Pancreas (tissue), 10 donors: Measurements from ENCODE around the gene GPR142. TPM values are rescaled to one million over a fixed set of nuclear protein-coding genes. Genes with fewer than 3 reads are reported as not detected.
A peak's percentile ranks its signal among the peaks of the same experiment; 100 is the strongest.

Experiments used
- ATAC-seq, 4 donors: fragments of 200-7000 bp; cut with Tn5 transposase; one replicate each; pipeline versions ENCODE4 v1.8.0 to v1.9.1; 2020; ENCODE audit warnings: mild to moderate bottlenecking in 4 of 4, moderate library complexity in 4 of 4
- DNase-seq, 6 donors: peaks; one replicate each; pipeline ENCODE4 v3.0.0-alpha.2; 2020
- FAIRE-seq: peaks from 2 replicates; lab custom pipeline; 2012; peaks lifted over from hg19 to GRCh38; lab: Jason Lieb, UNC
- H3K27ac ChIP-seq, 4 donors: fragments of 200-600 bp; sonication (generic); 1 replicate in 3 of 4; 2 replicates in 1 of 4; pipeline versions ENCODE4 v1.5.0 to v1.8.0; 2020
- H3K27me3 ChIP-seq, 4 donors: fragments of 200-600 bp; one replicate each; pipeline ENCODE4 v1.8.0; 2021
- H3K36me3 ChIP-seq, 3 donors: fragments of 200-600 bp; sonication (generic) in 1 of 3; one replicate each; pipeline versions ENCODE4 v1.5.0 to v1.8.0; 2020 to 2021
- H3K4me1 ChIP-seq, 3 donors: fragments of 200-600 bp; one replicate each; pipeline ENCODE4 v1.8.0; 2021
- H3K4me3 ChIP-seq, 4 donors: fragments of 200-600 bp; sonication (generic) in 2 of 4; one replicate each; pipeline versions ENCODE4 v1.5.0 to v1.8.0; 2020 to 2021
- H3K9me3 ChIP-seq, 4 donors: fragments of 200-600 bp; one replicate each; pipeline ENCODE4 v1.8.0; 2021
- CTCF ChIP-seq, 4 donors: fragments of 200-600 bp; sonication (generic) in 3 of 4; IDR thresholded peaks; one replicate each; pipeline versions ENCODE4 v1.5.0 to v1.8.0; 2021; ENCODE audit warnings: antibody characterized with exemption in 4 of 4
- WGBS, 2 donors: extraction: QIAGEN DNeasy Blood & Tissue Kit; methylation state at CpG; one replicate each; pipeline ENCODE4 v1.1.7; 2013; 5-methylcytosine and 5-hydroxymethylcytosine counted together
- intact Hi-C, 3 donors: fragments of 100-400 bp; cut with DNase I; formaldehyde crosslinking; loops; one replicate each; pipeline versions ENCODE4 v1.11.1 to v1.14.2; 2022
- polyA plus RNA-seq, 2 donors: library from polyadenylated mRNA; stranded (reverse); fragments of 200-250 nt; gene quantifications; one replicate each; pipeline ENCODE4 v1.2.3, GENCODE V29; 2013
- total RNA-seq, 6 donors: library from RNA; stranded (reverse); fragmentation: NEBNext Ultra II Directional in 4 of 6; extraction: Animal tissue kit (Norgen Biotek cat#: 25700) in 4 of 6; gene quantifications; one replicate each; pipeline versions ENCODE4 v1.2.1 to v1.2.4, GENCODE V29; 2021 to 2023
- donor health status: healthy with polysubstance abuse.
- donor health status: DM: no; HTN: no; CAD: no; lungs with moderate emphysema.
- donor health status: DM: no; HTN: no; CAD: no.
- donor health status: control.
- donor health status: control.
- donor health status: Bipolar disorder and iron deficiency.
- donor health status: DM: yes; HTN: yes; CAD: no.
- donor health status: DM: no; HTN: no; CAD: no.
- donor health status: DM: no; HTN: no; CAD: no.
- donor health status: DM: yes; HTN: yes; CAD: no.

GPR142 gene
- total and polyA plus RNA-seq, 8 donors, result 0.22 to 2.8 (median 0.56) TPM

- TF ChIP-seq CTCF (IDR thresholded peaks at IDR 0.05), result no peak
- intact Hi-C loops, result no loop called here
- H3K4me1 ChIP-seq, result no peaks in the 10 kb centered on the region
- 44 to 50% methylated on average over 19 of the region's 19 CpGs for WGBS, 2 donors
- no peaks in the 10 kb centered on the region for H3K9me3 ChIP-seq
- ATAC-seq, result no peak
- FAIRE-seq, result no peak
- peaks cover 0 to 13% (median 4%) of the 10 kb centered on the region in 4 donors for H3K27me3 ChIP-seq
- H3K27ac ChIP-seq, result no peak overlapping the region
- no peak overlapping the region for H3K4me3 ChIP-seq
- H3K36me3 ChIP-seq, result no peaks in the 10 kb centered on the region
- DNase-seq, result no peak
Observed at GRCh38 chr17:74349120-74349519, 18.2 kb upstream of the GPR142 start.

DNA sequence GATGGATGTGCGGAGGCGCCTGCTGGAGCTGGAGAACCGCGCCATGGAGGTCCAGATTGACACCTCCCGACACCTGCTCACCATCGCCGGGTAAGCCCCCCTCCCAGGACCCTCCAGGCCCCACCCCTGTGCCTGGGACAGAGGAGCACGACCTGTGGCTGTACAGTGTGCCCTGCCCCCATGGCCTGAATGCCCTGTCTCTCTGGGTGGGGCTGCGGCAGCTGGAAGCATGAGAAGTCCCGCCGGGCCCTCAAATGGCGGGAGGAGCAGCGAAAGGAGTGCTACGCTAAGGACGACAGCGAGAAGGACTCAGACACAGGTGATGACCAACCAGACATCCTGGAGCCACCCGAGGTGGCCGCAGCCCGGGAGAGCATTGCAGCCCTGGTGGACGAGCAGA lies 16.8 kb upstream of the GPR142 start:
- intact Hi-C loops, result no loop called here
- Histone ChIP-seq H3K36me3 (no peaks in the 10 kb centered on the region), H3K9me3 (no peaks in the 10 kb centered on the region), H3K27ac (no peak overlapping the region), H3K4me1 (no peaks in the 10 kb centered on the region), H3K4me3 (no peak overlapping the region), H3K27me3 (peaks cover 0 to 15% (median 6%) of the 10 kb centered on the region in 4 donors)
- DNase-seq, result no peak
- TF ChIP-seq CTCF (IDR thresholded peaks at IDR 0.05), result no peak
- no peak for ATAC-seq
- no peak for FAIRE-seq
- WGBS, 2 donors, result 56 to 66% methylated on average over 20 of the region's 20 CpGs

DNA sequence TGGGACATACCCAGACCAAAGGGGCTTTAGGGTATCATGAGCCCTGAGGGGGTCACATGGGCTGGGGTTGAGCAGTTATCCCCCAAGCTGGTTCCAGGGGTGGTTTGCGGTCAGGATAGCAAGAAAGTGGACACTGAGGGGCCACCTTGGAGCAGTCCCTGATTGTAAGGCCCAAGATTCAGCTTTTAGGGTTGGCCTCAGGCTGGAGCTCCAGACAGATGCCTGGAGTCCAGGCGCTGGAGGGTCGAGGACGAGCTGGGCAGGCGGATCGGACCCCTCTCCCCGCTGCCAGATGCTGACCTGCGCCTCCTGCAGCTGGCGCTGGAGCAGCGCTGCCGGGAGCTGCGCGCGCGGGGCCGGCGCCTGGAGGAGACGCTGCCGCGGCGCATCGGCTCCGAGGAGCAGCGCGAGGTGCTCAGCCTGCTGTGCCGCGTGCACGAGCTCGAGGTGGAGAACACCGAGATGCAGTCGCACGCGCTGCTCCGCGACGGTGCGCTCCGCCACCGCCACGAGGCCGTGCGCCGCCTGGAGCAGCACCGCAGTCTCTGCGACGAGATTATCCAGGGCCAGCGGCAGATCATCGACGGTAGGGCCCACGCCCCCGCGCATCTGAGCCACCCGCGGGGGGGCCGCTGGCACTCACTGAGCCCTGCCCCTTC lies 15.6 kb upstream of the GPR142 start:
- FAIRE-seq, result no peak

DNA sequence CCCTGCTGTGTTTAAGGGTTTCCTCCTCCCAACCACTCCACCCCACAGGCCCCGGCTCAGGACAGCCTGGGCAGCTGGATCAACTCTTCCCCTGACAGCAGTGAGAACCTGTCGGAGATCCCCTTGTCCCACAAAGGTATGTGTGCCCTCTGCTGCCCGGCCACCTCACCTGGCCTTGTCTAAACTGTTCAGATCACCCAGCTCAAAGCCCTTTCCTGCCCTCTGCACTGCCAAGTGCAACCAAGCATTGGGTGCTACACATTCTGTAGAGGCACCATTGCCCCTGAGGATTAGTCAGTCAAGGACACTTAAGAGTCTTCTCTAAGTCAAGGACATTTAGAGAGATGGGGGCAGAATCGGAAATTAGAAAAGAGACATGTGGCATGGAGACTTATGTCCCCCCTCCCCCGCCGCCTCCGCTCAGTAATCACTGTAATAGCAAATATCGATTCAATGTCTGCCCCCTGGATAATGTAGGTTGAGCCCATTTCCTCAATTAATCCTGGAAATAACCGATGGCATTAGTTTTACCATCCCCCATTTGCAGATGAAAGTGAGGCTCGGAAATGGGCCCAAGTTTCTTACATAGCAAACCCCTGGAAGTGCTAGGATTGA lies 13.8 kb upstream of the GPR142 start:
- intact Hi-C loops, result no loop called here
- Histone ChIP-seq H3K36me3 (no peaks in the 10 kb centered on the region), H3K9me3 (no peaks in the 10 kb centered on the region), H3K4me1 (peaks cover 0 to 3% (median 0%) of the 10 kb centered on the region in 3 donors), H3K4me3 (no peak overlapping the region), H3K27ac (no peak overlapping the region), H3K27me3 (peaks cover 0 to 25% (median 10%) of the 10 kb centered on the region in 4 donors)
- DNase-seq (no peak), ATAC-seq (no peak), FAIRE-seq (no peak)
- no peak for TF ChIP-seq CTCF (IDR thresholded peaks at IDR 0.05)
- WGBS, 2 donors, result 59% methylated on average over 10 of the region's 10 CpGs

More for the DNA sequence above, 15.6 kb upstream of the GPR142 start:
- TF ChIP-seq CTCF (IDR thresholded peaks at IDR 0.05), result no peak
- intact Hi-C loops, result no loop called here
- 7 to 8% methylated on average over 46 to 55 of the region's 55 CpGs for WGBS, 2 donors
- H3K4me3 ChIP-seq, result no peak overlapping the region
- H3K36me3 ChIP-seq, result no peaks in the 10 kb centered on the region
- ATAC-seq (no peak), DNase-seq (no peak)
- H3K27ac ChIP-seq, result no peak overlapping the region
- H3K27me3 ChIP-seq, result peaks cover 0 to 15% (median 7%) of the 10 kb centered on the region in 4 donors
- no peaks in the 10 kb centered on the region for H3K9me3 ChIP-seq
- no peaks in the 10 kb centered on the region for H3K4me1 ChIP-seq

DNA sequence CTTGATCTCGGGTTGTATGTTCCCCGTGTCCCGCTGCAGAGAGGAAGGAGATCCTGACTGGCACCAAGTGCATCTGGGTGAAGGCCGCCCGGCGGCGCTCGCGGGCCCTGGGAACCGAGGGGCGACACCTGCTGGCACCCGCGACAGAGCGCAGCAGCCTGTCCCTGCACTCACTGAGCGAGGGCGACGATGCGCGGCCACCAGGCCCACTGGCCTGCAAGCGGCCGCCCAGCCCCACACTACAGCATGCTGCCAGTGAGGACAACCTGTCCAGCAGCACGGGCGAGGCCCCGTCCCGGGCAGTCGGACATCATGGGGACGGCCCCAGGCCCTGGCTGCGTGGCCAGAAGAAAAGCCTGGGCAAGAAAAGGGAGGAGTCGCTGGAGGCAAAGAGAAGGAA lies 13.2 kb upstream of the GPR142 start:
- Histone ChIP-seq H3K27me3 (peaks cover 0 to 25% (median 10%) of the 10 kb centered on the region in 4 donors), H3K27ac (no peak overlapping the region), H3K9me3 (no peaks in the 10 kb centered on the region), H3K36me3 (no peaks in the 10 kb centered on the region), H3K4me1 (peaks cover 0 to 3% (median 0%) of the 10 kb centered on the region in 3 donors), H3K4me3 (no peak overlapping the region)
- ATAC-seq, result peak in 3 of 4 donors; percentile 36 to 77 (median 46)
- whole genome bisulfite sequencing, 2 donors, result 4 to 6% methylated on average over 29 of the region's 29 CpGs
- intact Hi-C loops, result no loop called here
- no peak for FAIRE-seq
- DNase-seq, result peak in 2 of 6 donors; percentile 58 to 75
- peak in 1 of 4 donors; percentile 20 for TF ChIP-seq CTCF (IDR thresholded peaks at IDR 0.05)
